HuH-7.5 (cell line): ENCODE measurements around the gene TPSAB1.
"Not testable (repeated sequence)": the region's sequence is repeated elsewhere in the genome, so short reads cannot be mapped to it uniquely, and the experiment has no call there.

Experiments
- DNase-seq: peaks from one replicate; pipeline ENCODE4 v3.0.0; 2011; ENCODE audit warnings: low spot score

Gene TPSAB1

DNA sequence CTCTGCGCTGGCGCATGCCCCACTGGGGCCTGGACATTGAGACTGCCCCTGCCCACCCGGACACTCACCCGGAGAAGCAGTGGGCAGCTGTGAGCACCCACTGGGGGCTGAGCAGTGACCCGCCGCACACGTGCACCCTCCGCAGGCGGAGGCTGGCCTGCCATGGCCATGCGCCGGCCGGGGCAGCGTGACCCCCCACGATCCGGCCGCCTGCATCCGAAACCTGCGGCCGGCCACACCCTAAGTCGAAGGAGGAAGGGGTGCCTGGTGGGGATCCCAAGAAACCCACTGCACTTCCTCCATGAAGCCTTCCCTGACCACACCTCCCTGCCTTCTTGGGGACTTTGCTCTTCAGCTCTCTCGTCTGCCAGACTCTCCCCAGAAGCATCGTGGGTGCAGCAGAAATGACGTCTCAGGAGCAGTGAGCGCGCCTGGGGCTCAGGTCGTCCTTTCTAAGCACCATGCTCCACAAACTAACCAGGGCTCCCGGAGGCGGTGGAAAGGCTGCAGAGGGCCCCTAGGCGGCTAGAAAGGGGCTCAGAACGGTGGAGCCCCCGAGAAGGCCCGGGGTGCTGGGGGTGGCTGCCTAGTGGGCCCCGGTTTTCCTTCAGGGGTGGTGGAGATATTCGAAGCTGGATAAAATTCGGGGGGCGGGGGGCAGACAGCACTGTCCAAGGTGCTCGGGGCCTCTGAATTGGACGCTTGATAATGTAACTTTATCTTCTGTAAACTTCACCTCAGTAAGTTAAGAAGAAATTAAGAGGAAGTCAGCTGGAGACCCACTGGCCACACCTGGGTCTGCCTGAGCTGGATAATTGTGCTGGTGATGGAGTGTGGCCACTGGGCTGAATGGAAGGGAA is 16.9 kb upstream of the TPSAB1 start:
- no peak for DNase-seq

DNA sequence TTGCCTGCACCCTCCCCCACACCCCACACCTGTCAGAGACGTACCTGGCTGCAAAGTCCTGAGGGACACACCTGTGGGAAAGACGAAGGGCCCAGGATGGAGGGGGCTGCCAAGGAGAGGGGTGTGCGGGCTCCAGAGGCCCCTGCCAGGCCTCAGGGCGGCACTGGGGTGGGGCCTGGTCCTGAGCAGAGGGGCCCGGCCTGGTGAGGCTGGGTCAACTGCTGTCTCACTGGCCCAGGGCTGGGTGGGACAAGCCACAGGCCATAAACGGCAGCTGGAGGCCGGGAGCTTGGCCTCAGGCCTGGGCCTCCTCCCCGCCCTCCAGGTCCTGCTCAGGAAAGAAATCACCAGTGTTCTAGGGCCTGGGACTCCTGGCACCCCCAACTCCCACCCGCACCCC is 15.9 kb upstream of the TPSAB1 start:
- DNase-seq = no peak

DNA sequence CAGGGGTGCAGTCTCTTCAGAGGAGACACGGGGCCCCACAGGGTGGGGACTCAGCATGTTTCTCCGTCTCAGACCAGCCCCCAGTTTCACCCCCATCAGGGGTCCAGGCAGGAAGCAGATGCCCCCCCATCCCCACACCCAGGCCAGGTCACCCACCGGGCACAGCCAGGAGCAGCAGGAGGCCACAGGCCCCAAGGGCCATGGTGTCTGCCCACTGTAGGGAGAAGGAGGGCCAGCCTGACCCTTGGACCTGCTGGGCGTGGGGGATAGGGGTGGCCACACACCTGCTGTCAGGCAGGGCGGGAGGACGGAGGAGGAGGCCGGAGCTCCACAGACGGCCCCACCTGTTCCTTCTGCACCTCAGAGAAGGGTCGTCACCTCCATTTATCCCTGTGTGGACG is 15.5 kb upstream of the TPSAB1 start, which contains the start of gene TPSG1:
Gene TPSG1, minus strand, starts transcription at position 218 of the 401 bp plus-strand sequence. Its CDS starts 16 bp downstream, at position 202.
- no peak for DNase-seq

DNA sequence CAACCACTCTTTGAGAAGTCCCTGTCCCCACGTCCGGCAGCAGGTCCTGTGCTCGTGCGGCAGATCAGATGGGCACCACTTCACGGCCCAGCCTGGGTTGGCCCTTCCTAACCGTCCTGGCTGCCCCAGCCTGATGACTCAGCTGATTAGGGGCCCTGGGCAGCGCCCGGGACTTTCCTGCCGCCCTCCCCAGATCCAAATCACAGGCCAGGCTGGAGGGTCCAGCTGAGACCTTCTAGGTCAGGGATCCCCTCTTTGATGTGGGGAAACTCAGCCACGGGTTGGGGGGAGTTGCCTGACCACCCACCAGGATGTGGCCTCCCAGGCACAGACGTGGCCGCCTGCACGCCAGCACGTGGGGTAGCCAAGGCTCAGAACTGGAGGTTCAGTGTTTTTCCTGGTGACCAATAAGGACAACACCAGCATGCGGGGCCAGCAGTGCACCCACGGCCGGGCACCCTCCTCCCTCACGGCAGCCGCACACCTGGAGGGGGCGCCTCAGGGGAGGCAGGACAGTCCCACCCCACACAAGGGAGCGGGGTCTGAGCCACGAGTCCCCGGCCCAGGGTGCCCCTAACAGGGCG is 14.7 kb upstream of the TPSAB1 start:
- not testable (repeated sequence) for DNase-seq

DNA sequence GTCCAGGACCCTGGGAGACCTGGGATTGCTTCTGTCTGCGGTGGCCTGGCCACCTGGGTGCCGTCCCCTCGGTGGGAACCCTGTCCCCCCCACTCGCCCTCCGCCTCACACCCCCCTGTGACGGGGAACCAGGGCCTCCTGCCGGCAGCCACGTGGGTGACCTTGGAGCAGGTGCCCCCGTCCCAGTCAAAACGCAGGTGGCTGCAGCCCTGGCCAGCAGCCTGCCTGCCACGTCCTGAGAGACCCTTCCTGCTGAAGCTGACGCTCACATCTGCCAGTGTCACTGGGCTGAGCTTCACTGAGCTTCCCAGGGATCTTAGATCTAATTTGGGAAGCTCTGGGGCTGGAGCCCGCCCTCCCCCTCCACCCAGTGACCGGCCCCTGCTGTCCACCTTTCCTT is 13.8 kb upstream of the TPSAB1 start:
- DNase-seq = not testable (repeated sequence)

DNA sequence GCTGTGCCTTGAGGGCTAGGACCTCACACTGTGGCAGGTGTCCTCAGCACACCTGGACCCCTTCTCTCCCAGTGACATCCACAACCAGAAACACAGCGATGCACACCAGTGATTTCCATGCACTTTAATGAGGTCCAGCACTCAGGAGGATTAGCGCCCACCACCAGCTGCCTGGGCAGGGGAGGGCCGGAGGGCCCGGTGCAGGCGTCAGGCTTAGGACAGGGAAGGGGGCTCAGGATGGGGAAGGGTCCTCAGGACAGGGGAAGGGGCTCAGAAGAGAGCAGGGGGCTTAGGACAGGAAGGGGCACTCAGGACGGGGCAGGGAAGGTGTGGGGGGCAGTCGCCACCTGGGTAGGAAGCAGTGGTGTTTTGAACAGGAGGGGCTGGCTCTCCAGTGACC is 12.3 kb upstream of the TPSAB1 start:
- not testable (repeated sequence) for DNase-seq

DNA sequence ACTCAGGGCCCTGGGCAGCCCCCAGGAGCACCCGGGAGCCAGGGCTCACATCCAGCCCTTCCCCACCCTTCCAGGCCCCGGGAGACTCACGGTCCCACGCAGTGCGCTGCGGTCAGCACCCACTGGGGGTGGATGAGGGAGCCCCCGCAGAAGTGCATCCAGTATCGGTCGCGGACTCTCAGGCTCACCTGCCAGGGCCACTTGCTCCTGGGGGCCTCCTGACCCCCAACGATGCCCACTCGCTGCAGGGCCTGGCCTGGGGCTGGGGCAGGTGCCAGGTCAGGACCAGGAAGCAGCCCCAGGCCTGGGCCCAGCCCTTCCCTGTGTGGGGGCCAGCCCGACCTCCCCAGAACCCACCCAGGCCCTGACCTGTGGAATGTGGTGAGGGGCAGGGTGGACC is 11.0 kb upstream of the TPSAB1 start:
- DNase-seq = not testable (repeated sequence)

DNA sequence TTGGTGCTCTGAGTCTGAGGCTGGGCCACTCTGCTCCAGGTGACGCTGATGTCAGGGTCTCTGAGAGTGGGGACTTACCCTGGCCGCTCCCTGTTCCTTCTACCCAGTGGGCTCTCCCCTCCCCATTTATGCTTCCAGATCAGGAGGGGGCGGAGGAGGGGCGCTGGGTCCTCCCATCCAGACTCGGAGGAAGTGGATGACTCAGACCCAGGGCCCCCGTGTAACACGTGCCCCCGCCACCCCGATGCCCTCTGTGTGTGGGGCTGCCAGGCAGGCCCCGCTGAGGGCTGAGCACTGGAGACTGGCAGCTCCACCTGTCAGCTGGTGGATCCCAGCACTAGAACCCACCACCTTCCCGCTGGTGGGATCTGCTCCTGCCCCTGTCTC is 10.4 kb upstream of the TPSAB1 start, which contains the start of gene TPSB2:
Gene TPSB2, minus strand, starts transcription at position 101 of the 387 bp plus-strand sequence. CDS start 233 bp downstream, outside the sequence.
- DNase-seq = not testable (repeated sequence)

DNA sequence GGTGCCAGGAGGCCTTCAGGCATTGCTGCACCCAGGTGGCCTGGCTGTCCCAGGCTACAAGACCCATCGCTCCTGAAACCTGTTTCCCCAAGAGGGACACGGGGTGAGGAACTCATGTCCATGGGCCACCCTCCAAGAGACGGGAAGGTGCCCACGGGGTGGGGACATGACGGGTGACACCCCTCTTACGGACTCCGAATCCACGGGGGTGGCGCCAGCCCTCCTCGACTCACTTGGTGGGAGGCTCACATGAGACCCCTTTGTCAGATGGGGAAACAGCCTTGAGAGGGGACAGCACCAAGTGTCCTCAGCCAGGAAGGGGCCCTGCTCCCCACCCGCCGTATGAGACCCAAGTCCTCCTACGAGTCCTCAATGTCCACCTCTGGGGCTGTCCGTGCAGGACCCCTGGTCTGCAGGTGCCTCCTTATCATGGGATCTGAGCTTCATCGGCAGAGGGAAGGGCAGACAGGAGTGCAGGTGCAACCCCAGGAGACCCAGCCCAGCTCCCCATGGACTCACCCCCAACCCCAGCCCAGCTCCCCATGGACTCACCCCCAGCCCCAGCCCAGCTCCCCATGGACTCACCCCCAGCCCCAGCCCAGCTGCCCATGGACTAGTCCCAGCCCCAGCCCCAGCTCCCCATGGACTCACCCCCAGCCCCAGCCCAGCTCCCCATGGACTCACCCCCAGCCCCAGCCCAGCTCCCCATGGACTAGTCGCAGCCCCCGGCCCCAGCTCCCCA is 9.9 kb upstream of the TPSAB1 start:
- DNase-seq = not testable (repeated sequence)

DNA sequence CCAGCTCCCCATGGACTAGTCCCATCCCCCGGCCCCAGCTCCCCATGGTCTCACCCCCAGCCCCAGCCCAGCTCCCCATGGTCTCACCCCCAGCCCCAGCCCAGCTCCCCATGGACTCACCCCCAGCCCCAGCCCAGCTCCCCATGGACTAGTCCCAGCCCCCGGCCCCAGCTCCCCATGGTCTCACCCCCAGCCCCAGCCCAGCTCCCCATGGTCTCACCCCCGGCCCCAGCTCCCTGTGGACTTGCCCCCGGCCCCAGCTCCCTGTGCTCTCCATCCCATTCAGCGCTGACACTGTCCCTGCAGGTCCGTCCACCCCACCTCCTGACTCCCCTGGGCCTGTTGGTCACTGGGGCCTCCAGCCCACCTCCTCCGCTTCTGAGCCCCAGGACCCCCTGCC is 9.2 kb upstream of the TPSAB1 start:
- DNase-seq = not testable (repeated sequence)

DNA sequence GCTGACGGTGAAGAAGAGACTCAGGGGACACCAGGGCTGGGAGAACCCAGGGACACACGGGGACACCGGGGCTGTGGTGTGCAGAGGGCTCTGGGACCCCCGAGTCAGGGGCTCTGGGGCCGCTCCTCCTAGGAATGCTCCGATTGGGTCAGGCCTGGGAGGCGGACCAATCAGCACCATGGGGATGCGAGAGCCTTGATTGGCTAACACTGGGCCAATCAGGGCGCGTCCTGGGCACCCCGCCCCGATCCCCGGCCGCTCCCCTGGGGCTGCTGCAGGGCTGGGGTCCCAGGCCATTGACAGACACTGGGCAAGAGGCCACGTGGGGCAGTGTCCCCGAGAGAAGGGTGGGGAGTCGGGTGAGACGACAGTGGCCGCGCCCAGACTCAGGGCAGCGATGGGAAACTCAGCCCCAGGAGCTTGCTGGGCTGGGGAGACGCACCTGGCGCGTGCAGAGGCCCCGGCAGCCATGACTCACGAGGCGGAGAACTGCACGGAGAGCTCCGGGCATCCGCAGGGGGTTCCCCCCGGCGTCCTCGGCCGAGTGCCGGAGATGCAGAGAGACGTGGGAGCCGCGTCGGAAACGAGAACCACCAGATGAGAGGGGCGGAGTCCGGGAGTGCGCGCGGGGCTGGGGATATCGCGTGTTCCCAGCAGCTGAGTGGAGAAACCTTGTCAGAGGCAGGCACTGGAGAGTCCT is 8.3 kb upstream of the TPSAB1 start:
- DNase-seq = not testable (repeated sequence)

DNA sequence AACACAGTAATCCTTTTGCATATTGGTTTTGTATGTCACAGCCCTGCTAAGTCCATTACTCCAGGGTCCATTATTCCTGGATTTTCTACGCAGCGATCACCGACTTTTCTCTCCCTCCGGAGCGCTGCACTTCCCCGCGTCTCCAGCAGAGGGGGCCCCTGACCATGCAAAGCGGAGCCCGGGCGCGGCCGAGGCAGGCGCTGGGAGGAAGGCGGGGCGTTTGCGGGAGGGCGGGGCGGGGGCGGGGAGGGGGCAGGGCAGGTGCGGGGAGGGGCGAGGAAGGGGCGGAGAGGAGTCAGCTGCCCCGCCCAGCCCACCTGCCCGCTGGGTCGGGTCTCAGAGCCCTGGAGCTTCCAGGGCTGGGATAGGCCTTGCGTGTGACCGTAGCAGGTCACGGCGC is 3.8 kb upstream of the TPSAB1 start:
- not testable (repeated sequence) for DNase-seq

DNA sequence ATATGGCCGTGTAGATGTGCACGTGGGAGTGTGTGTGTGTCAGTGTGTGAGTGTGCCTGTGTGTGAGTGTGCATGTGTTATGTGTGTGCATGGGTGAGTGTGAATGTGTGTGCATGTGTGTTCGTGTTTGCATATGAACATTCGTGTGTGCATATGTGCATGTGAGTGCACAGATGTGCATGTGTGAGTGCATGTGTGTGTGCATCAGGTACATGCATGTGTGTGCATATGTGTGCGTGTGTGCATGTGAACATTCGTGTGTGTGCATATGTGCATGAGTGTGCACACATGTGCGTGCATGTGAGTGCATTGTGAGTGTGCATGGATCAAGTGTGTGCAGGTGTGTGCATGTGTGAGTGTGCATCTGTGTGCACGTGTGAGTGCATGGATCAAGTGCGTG is 2.5 kb upstream of the TPSAB1 start:
- DNase-seq = no peak

DNA sequence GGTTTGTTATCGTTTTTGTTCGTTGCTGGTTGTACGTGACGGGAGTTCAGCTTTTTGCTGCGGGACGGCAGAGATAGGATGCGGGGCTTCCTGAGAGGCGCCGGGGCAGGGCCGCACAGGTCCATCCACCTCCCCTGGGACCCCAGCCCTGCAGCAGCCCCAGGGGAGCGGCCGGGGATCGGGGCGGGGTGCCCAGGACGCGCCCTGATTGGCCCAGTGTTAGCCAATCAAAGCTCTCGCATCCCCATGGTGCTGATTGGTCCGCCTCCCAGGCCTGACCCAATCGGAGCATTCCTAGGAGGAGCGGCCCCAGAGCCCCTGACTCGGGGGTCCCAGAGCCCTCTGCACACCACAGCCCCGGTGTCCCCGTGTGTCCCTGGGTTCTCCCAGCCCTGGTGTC is 1.6 kb upstream of the TPSAB1 start:
- DNase-seq = not testable (repeated sequence)

DNA sequence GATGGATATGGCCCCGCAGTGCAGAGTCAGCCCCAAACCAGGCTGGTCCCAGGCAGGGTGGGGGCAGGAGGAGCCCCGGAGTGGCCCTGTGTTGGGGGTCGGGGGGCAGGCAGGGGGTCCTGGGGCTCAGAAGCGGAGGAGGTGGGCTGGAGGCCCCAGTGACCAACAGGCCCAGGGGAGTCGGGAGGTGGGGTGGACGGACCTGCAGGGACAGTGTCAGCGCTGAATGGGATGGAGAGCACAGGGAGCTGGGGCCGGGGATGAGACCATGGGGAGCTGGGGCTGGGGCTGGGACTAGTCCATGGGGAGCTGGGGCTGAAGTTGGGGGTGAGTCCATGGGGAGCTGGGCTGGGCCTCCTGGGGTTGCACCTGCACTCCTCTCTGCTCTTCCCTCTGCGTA is 930 bp upstream of the TPSAB1 start:
- DNase-seq = not testable (repeated sequence)

DNA sequence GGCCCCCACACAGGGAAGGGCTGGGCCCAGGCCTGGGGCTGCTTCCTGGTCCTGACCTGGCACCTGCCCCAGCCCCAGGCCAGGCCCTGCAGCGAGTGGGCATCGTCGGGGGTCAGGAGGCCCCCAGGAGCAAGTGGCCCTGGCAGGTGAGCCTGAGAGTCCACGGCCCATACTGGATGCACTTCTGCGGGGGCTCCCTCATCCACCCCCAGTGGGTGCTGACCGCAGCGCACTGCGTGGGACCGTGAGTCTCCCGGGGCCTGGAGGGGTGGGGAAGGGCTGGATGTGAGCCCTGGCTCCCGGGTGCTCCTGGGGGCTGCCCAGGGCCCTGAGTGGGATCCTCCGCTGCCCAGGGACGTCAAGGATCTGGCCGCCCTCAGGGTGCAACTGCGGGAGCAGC is 576 bp downstream of the TPSAB1 start:
- not testable (repeated sequence) for DNase-seq

DNA sequence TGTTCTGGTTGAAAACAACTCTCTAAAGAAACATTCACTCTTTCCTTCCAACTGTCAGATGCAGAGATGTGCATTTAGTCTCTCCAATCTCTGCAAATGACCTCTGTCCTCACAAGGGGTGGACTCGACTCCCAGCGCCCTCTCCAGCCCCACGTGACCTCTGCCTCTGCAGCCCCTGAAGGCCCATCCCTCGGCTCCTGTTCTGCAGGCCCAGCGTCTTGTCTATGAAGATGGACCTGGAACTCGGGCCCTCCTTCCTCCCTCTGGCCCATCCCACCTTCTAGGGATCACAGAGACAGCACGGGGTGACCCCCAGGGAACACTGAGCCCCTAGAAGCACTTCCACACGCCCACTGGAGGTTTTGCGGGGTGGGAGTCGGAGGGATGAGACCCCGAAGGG is 2.9 kb downstream of the TPSAB1 start:
- not testable (repeated sequence) for DNase-seq

DNA sequence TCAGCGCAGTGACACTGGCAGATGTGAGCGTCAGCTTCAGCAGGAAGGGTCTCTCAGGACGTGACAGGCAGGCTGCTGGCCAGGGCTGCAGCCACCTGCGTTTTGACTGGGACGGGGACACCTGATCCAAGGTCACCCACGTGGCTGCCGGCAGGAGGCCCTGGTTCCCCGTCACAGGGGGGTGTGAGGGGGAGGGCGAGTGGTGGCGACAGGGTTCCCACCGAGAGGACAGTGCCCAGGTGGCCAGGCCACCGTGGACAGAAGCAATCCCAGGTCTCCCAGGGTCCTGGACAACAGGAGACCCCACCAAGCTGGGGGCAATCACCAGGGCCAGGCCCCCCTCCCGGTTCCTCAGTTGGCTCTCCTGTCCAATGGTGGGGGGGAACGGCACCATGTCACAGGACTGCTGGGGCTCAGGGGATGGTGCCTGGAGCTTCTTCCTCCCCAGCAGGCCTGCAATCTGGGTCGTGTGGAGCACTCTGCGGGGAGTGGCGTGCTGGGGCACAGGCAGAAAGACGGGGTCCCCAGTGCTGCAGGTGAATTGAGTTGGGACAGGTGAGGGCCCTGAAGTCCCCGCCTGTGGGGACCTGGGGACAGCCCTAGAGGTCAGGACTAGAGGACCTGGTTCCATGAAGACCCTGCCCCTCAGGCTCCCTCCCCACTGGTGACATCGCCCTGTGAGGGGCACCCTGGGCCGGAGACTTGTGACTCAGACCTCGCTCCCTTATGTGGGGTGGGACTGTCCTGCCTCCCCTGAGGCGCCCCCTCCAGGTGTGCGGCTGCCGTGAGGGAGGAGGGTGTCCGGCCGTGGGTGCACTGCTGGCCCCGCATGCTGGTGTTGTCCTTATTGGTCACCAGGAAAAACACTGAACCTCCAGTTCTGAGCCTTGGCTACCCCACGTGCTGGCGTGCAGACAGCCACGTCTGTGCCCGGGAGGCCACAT is 3.7 kb downstream of the TPSAB1 start:
- not testable (repeated sequence) for DNase-seq

DNA sequence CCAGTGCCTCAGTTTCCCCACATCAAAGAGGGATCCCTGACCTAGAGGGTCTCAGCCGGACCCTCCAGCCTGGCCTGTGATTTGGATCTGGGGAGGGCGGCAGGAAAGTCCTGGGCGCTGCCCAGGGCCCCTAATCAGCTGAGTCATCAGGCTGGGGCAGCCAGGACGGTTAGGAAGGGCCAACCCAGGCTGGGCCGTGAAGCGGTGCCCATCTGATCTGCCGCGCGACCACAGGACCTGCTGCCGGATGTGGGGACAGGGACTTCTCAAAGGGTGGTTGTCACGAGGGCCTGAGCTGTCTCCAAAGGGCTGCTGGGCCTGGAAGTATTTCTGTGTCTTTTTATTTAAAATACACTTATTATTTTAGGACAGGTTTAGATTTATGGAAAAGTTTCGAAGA is 4.4 kb downstream of the TPSAB1 start:
- DNase-seq = no peak

DNA sequence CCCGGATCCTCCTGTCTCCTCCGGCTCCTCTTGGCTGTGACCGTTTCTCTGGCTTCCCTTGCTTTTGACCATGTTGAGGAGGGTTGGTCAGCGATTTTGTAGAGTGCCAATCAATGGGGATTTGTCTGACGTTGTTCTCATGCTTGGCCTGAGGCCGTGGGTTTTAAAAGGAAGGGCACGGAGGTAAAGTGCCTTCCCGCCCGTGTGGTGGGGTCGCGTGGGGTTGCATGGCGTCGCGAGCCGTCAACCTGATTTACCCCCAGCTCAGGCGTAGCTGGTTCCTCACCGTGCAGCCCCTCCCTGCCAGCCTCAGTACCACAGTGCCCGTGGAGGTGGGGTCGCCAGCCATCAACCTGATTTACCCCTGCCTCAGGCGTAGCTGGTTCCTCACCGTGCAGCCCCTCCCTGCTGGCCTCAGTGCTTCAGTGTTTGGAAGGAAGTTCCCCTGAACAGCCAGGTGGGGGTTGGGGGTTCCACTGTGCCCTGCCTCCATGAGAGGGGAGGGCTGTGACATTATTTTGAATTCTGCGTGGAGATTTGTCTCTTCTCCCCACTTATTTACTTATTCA is 5.0 kb downstream of the TPSAB1 start:
- peak; percentile 1 for DNase-seq
